ENCODE measurements around the gene ANKH. TPM values are rescaled to one million over a fixed set of nuclear protein-coding genes. Genes with fewer than 3 reads are reported as not detected.

Gene ANKH
- polyA plus RNA-seq, 2 of the 4 experiments (the other 2 are of a cell fraction) = 11.7 to 17.3 TPM

DNA sequence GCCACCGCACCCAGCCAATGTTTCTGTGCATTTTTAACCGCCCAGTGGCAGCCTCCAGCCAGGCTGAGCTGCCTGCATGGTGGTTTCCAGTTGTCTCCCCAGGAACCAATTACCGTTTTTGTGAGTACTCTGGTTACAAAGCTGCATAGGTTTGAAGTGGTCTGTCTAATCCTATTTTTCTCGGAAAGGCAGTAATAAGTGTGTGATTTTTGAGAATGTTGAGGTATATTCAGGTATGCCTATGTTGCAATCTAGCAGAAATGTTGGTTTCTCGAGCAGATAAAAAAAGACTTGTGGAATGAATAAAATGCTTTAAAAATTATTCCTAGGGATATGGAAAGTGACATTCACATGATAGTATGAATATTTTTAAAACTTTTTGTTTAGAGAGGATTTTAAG is 41.5 kb upstream of the ANKH start:
- Histone ChIP-seq H3K4me2 (no peak overlapping the region), H3K4me3 (no peak overlapping the region), H3K9me3 (no peaks in the 10 kb centered on the region), H3K4me1 (peaks cover 9% of the 10 kb centered on the region; the same call in 1 of the 3 replicates), H3K27ac (no peak overlapping the region)
- no peak for DNase-seq (ENCODE audit: low read depth in 1 of 2, low spot score in 1 of 2)
- POLR2A ChIA-PET = no interaction called here
- CTCF ChIA-PET = interaction anchor here (0.6 to 0.7 kb wide), 3 partner anchors 8 to 16 kb away, joined by 3 read pairs; no protein-coding TSS in a partner anchor
- FAIRE-seq = no peak
- no peak for ATAC-seq
- WGBS (ENCODE audit: missing lambda C conversion rate) = 74% methylated on average over 5 of the region's 5 CpGs
- TF ChIP-seq EHMT2 (IDR thresholded peaks at IDR 0.05; ENCODE audit: low read depth) (no peak), HOXB5 (CRISPR knock-in tag; IDR thresholded peaks at IDR 0.05) (no peak), RNF2 (IDR thresholded peaks at IDR 0.05; ENCODE audit: borderline replicate concordance, low read depth) (no peak)
- TF ChIP-seq, protein P1, sequence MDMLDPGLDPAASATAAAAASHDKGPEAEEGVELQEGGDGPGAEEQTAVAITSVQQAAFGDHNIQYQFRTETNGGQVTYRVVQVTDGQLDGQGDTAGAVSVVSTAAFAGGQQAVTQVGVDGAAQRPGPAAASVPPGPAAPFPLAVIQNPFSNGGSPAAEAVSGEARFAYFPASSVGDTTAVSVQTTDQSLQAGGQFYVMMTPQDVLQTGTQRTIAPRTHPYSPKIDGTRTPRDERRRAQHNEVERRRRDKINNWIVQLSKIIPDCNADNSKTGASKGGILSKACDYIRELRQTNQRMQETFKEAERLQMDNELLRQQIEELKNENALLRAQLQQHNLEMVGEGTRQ (IDR thresholded peaks at IDR 0.05) = no peak

DNA sequence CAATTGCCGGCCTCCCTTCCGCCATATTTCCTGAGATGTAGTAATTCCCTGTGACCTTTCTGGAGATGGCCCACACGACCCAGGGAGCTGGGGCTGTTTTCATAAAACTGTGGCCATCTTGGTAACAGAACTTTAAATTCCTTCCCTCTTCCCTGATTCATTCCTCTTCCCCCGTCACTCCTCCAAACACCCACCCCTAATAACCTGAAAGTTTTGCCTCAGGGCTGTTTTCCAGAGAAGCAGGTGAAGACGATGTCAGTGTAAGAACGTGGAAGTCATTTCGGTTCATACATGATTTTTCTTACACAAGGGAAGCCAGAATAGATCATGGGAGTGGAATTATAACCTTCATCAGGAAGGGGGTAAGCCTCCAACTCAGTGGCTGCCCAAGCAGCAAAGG is 40.6 kb upstream of the ANKH start:
- WGBS (ENCODE audit: missing lambda C conversion rate) = 79% methylated on average over 7 of the region's 7 CpGs
- peaks cover 9% of the 10 kb centered on the region; the same call in 1 of the 3 replicates for H3K4me1 ChIP-seq
- DNase-seq (ENCODE audit: low read depth in 1 of 2, low spot score in 1 of 2) (no peak), ATAC-seq (no peak), FAIRE-seq (no peak)
- CTCF ChIA-PET = interaction anchor here (0.9 kb wide), 1 partner anchor 24 kb away, joined by 3 read pairs; no protein-coding TSS in a partner anchor
- H3K9me3 ChIP-seq = no peaks in the 10 kb centered on the region
- H3K27ac ChIP-seq = no peak overlapping the region
- POLR2A ChIA-PET = no interaction called here
- H3K4me3 ChIP-seq = no peak overlapping the region
- no peak overlapping the region for H3K4me2 ChIP-seq
- no peak for TF ChIP-seq FOSL2 (IDR thresholded peaks at IDR 0.05)
- TF ChIP-seq FOSL2 (CRISPR knock-in tag; IDR thresholded peaks at IDR 0.05) = no peak
- TF ChIP-seq, protein P2, sequence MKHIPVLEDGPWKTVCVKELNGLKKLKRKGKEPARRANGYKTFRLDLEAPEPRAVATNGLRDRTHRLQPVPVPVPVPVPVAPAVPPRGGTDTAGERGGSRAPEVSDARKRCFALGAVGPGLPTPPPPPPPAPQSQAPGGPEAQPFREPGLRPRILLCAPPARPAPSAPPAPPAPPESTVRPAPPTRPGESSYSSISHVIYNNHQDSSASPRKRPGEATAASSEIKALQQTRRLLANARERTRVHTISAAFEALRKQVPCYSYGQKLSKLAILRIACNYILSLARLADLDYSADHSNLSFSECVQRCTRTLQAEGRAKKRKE (CRISPR knock-in tag; IDR thresholded peaks at IDR 0.05; ENCODE audit: low read depth) = no peak
- TF ChIP-seq, protein P3, sequence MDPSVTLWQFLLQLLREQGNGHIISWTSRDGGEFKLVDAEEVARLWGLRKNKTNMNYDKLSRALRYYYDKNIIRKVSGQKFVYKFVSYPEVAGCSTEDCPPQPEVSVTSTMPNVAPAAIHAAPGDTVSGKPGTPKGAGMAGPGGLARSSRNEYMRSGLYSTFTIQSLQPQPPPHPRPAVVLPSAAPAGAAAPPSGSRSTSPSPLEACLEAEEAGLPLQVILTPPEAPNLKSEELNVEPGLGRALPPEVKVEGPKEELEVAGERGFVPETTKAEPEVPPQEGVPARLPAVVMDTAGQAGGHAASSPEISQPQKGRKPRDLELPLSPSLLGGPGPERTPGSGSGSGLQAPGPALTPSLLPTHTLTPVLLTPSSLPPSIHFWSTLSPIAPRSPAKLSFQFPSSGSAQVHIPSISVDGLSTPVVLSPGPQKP (IDR thresholded peaks at IDR 0.05; ENCODE audit: low read depth, low read length) = no peak
- TF ChIP-seq RNF2 (IDR thresholded peaks at IDR 0.05; ENCODE audit: borderline replicate concordance, low read depth) = no peak
- no peak for TF ChIP-seq POLR2AphosphoS2 (conservative IDR thresholded peaks at IDR 0.05; ENCODE audit: low read length)
- TF ChIP-seq NPAS2 (CRISPR knock-in tag; IDR thresholded peaks at IDR 0.05; ENCODE audit: borderline replicate concordance) = no peak
- TF ChIP-seq, protein P4, sequence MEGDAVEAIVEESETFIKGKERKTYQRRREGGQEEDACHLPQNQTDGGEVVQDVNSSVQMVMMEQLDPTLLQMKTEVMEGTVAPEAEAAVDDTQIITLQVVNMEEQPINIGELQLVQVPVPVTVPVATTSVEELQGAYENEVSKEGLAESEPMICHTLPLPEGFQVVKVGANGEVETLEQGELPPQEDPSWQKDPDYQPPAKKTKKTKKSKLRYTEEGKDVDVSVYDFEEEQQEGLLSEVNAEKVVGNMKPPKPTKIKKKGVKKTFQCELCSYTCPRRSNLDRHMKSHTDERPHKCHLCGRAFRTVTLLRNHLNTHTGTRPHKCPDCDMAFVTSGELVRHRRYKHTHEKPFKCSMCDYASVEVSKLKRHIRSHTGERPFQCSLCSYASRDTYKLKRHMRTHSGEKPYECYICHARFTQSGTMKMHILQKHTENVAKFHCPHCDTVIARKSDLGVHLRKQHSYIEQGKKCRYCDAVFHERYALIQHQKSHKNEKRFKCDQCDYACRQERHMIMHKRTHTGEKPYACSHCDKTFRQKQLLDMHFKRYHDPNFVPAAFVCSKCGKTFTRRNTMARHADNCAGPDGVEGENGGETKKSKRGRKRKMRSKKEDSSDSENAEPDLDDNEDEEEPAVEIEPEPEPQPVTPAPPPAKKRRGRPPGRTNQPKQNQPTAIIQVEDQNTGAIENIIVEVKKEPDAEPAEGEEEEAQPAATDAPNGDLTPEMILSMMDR (IDR thresholded peaks at IDR 0.05) = no peak
- no peak for TF ChIP-seq NR3C1 (IDR thresholded peaks at IDR 0.05)
- no peak for TF ChIP-seq HDAC2 (IDR thresholded peaks at IDR 0.05)
- TF ChIP-seq EHF (CRISPR knock-in tag; IDR thresholded peaks at IDR 0.05) = no peak

DNA sequence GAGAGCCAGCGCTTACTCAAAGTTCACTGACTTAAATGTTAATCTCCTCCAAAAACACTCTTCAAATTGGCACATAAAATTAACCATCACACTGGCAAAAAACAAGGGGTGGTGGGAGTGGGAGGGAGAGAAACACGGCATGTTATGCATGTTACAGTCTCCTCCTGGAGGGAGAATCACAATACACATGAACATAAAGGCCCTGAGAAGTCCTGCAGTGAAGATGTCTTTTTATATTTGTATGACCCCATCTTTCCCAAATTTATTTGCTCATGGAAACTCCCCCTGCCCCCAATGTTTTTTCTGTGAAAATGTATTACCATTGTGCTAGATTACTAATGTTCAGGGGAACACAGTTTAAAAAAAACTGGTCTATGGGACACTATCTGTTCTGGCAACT is 37.8 kb upstream of the ANKH start:
- WGBS (ENCODE audit: missing lambda C conversion rate) = 52% methylated on average over 2 of the region's 2 CpGs
- ChIA-PET POLR2A (no interaction called here), CTCF (no interaction called here)
- Histone ChIP-seq H3K9me3 (no peaks in the 10 kb centered on the region), H3K27ac (no peak overlapping the region), H3K4me1 (peaks cover under 1% of the 10 kb centered on the region; the same call in 1 of the 3 replicates), H3K4me2 (no peak overlapping the region), H3K4me3 (no peak overlapping the region)
- DNase-seq (ENCODE audit: low read depth in 1 of 2, low spot score in 1 of 2) (no peak), FAIRE-seq (no peak), ATAC-seq (no peak)
- TF ChIP-seq SREBF2 (IDR thresholded peaks at IDR 0.05) (no peak), RCOR1 (IDR thresholded peaks at IDR 0.05; ENCODE audit: low read depth, low read length) (no peak), RAD21 (conservative IDR thresholded peaks at IDR 0.05 in 1 of 2, IDR thresholded peaks at IDR 0.05 in 1 of 2) (no peak), NPAS2 (CRISPR knock-in tag; IDR thresholded peaks at IDR 0.05; ENCODE audit: borderline replicate concordance) (no peak), KDM1A (IDR thresholded peaks at IDR 0.05; ENCODE audit: low read depth) (no peak), SMC3 (IDR thresholded peaks at IDR 0.05) (no peak), HOXA7 (CRISPR knock-in tag; IDR thresholded peaks at IDR 0.05) (no peak), NFE2L2 (conservative IDR thresholded peaks at IDR 0.05; ENCODE audit: low read length) (no peak), RNF2 (IDR thresholded peaks at IDR 0.05; ENCODE audit: borderline replicate concordance, low read depth) (no peak), BHLHE40 (IDR thresholded peaks at IDR 0.05; ENCODE audit: low read depth, low read length) (no peak), MAFK (IDR thresholded peaks at IDR 0.05; ENCODE audit: partially characterized antibody) (no peak), TFCP2L1 (CRISPR knock-in tag; IDR thresholded peaks at IDR 0.05) (no peak), ZNF302 (CRISPR knock-in tag; IDR thresholded peaks at IDR 0.05) (no peak), ZSCAN20 (CRISPR knock-in tag; IDR thresholded peaks at IDR 0.05) (no peak)
- TF ChIP-seq, protein P5, sequence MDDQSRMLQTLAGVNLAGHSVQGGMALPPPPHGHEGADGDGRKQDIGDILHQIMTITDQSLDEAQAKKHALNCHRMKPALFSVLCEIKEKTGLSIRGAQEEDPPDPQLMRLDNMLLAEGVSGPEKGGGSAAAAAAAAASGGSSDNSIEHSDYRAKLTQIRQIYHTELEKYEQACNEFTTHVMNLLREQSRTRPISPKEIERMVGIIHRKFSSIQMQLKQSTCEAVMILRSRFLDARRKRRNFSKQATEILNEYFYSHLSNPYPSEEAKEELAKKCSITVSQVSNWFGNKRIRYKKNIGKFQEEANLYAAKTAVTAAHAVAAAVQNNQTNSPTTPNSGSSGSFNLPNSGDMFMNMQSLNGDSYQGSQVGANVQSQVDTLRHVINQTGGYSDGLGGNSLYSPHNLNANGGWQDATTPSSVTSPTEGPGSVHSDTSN (IDR thresholded peaks at IDR 0.05) = no peak
- TF ChIP-seq, protein P6, sequence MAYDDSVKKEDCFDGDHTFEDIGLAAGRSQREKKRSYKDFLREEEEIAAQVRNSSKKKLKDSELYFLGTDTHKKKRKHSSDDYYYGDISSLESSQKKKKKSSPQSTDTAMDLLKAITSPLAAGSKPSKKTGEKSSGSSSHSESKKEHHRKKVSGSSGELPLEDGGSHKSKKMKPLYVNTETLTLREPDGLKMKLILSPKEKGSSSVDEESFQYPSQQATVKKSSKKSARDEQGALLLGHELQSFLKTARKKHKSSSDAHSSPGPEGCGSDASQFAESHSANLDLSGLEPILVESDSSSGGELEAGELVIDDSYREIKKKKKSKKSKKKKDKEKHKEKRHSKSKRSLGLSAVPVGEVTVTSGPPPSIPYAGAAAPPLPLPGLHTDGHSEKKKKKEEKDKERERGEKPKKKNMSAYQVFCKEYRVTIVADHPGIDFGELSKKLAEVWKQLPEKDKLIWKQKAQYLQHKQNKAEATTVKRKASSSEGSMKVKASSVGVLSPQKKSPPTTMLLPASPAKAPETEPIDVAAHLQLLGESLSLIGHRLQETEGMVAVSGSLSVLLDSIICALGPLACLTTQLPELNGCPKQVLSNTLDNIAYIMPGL (CRISPR knock-in tag; IDR thresholded peaks at IDR 0.05; ENCODE audit: borderline replicate concordance) = no peak
